Lung (tissue), 13 donors: Measurements from ENCODE around the gene FIS1. TPM values are rescaled to one million over a fixed set of nuclear protein-coding genes. Genes with fewer than 3 reads are reported as not detected.

ENCODE experiments used
- ATAC-seq: fragments of 200-7000 bp; cut with Tn5 transposase; one replicate; pipeline ENCODE4 v1.9.1; 2020; ENCODE audit warnings: moderate number of reproducible peaks; ENCODE audit not compliant: insufficient read depth, low FRiP score
- DNase-seq, 3 donors: peaks; one replicate each; pipeline ENCODE4 v3.0.0-alpha.2; 2013 to 2017
- H3K27ac ChIP-seq, 2 donors: one replicate each; pipeline ENCODE4 v1.5.1; 2013; ENCODE audit warnings: mild to moderate bottlenecking in 2 of 2, moderate library complexity in 2 of 2, control low read depth in 1 of 2, inconsistent platforms in 1 of 2, low read depth in 1 of 2, low read length in 1 of 2
- H3K27me3 ChIP-seq, 3 donors: one replicate each; pipeline ENCODE4 v1.5.1; 2013; ENCODE audit warnings: low read length in 2 of 3; ENCODE audit not compliant: control insufficient read depth in 3 of 3, insufficient read depth in 3 of 3
- H3K36me3 ChIP-seq, 4 donors: one replicate each; pipeline ENCODE4 v1.5.1; 2013; ENCODE audit warnings: low read length in 4 of 4, mild to moderate bottlenecking in 1 of 4, moderate library complexity in 1 of 4; ENCODE audit not compliant: control insufficient read depth in 4 of 4, insufficient read depth in 4 of 4
- H3K4me1 ChIP-seq, 5 donors: one replicate each; pipeline ENCODE4 v1.5.1; 2013; ENCODE audit warnings: low read length in 5 of 5, mild to moderate bottlenecking in 2 of 5, moderate library complexity in 1 of 5; ENCODE audit not compliant: control insufficient read depth in 5 of 5, insufficient read depth in 5 of 5
- H3K4me3 ChIP-seq: one replicate; pipeline ENCODE4 v1.5.1; 2013; ENCODE audit warnings: mild to moderate bottlenecking, control low read depth, moderate library complexity
- H3K9ac ChIP-seq, 2 donors: one replicate each; pipeline ENCODE4 v1.5.1; 2013; ENCODE audit warnings: low read length in 2 of 2, control low read depth in 1 of 2; ENCODE audit not compliant: insufficient read depth in 1 of 2
- H3K9me3 ChIP-seq, 4 donors: one replicate each; pipeline ENCODE4 v1.5.1; 2013; ENCODE audit warnings: low read length in 3 of 4, mild to moderate bottlenecking in 1 of 4, moderate library complexity in 1 of 4; ENCODE audit not compliant: control insufficient read depth in 4 of 4, insufficient read depth in 3 of 4
- WGBS, 2 donors: extraction: QIAGEN DNeasy Blood & Tissue Kit; methylation state at CpG; one replicate each; pipeline ENCODE4 v1.1.7; 2013; 5-methylcytosine and 5-hydroxymethylcytosine counted together
- polyA plus RNA-seq, 2 donors: library from polyadenylated mRNA; stranded (reverse); fragments of 200-250 nt; gene quantifications; one replicate each; pipeline ENCODE4 v1.2.1, GENCODE V29; 2013
- small RNA-seq: library from RNA; depleted of rRNA; stranded (forward); fragments of <200 nt; gene quantifications from one replicate; pipeline ENCODE3, GENCODE V24; 2014; ENCODE audit warnings: low replicate concordance
- total RNA-seq, 2 donors: library from RNA; depleted of rRNA in 1 of 2; stranded (reverse); fragments of >200 nt in 1 of 2; gene quantifications; one replicate each; pipeline ENCODE4 v1.2.1, GENCODE V29; 2014 to 2021
- TF ChIP-seq, protein P1 (sequence below): IDR thresholded peaks from 2 replicates; pipeline ENCODE4 v1.5.1; 2012; ENCODE audit warnings: mild to moderate bottlenecking; ENCODE audit errors: control extremely low read depth, extremely low read depth
- donor health status: control.
- donor health status: control.
- donor health status: Bipolar disorder and iron deficiency.
- donor health status: healthy.
- donor health status: DM: yes; HTN: yes; CAD: no.

FIS1 gene
- total and polyA plus RNA-seq, 4 donors: 109 to 235 (median 159) TPM

DNA sequence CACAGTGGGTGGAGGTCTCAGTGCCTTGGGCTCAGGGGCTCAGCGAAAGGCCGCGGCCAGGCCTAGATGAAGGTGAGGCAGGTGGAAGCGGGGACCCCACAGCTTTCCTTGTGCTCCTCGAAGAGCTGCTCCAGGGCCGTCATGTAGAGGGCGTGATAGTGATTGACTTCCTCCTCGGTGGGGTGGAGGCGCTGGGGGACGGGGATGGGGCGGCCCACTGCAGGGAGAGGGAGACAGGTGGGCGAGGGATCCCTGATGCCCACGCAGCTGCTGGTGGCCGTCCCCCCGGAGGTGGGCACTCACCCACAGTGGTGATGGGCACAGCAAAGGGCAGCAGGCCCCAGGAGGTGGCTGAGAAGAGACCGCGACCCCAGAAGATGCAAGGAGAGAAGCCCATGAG is 49.0 kb downstream of the FIS1 start:
- TF ChIP-seq, protein P1, sequence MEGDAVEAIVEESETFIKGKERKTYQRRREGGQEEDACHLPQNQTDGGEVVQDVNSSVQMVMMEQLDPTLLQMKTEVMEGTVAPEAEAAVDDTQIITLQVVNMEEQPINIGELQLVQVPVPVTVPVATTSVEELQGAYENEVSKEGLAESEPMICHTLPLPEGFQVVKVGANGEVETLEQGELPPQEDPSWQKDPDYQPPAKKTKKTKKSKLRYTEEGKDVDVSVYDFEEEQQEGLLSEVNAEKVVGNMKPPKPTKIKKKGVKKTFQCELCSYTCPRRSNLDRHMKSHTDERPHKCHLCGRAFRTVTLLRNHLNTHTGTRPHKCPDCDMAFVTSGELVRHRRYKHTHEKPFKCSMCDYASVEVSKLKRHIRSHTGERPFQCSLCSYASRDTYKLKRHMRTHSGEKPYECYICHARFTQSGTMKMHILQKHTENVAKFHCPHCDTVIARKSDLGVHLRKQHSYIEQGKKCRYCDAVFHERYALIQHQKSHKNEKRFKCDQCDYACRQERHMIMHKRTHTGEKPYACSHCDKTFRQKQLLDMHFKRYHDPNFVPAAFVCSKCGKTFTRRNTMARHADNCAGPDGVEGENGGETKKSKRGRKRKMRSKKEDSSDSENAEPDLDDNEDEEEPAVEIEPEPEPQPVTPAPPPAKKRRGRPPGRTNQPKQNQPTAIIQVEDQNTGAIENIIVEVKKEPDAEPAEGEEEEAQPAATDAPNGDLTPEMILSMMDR: no peak
- Histone ChIP-seq H3K4me3 (no peak overlapping the region), H3K27ac (no peak overlapping the region), H3K36me3 (no peaks in the 10 kb centered on the region), H3K4me1 (no peaks in the 10 kb centered on the region), H3K9me3 (no peaks in the 10 kb centered on the region), H3K27me3 (peaks cover 0 to 11% (median 9%) of the 10 kb centered on the region in 3 donors), H3K9ac (no peak overlapping the region)
- 85% methylated on average over 17 of the region's 17 CpGs for WGBS, 2 donors
- ATAC-seq (no peak), DNase-seq (no peak)

Small RNAs within 50 kb of the gene (small RNA-seq; reads per million reads assigned to genes)
- gene RNU6-1104P: not detected

Other genes with a start within 250 kb of the FIS1 start
- not detected for gene MUC17, start 225.0 kb downstream of the FIS1 start, total RNA-seq
- not detected for gene MUC17, start 225.0 kb downstream of the FIS1 start, polyA plus RNA-seq
- gene TRIM56, start 159.6 kb downstream of the FIS1 start, total RNA-seq: 10 to 100 TPM; 32.6 to 56.6 TPM
- 10 to 100 TPM; 14.4 to 15.7 TPM for gene TRIM56, start 159.6 kb downstream of the FIS1 start, polyA plus RNA-seq
- 10 to 100 TPM; 18.6 to 55.4 TPM for gene SERPINE1, start 118.0 kb downstream of the FIS1 start, total RNA-seq
- gene SERPINE1, start 118.0 kb downstream of the FIS1 start, polyA plus RNA-seq: 100 to 1,000 TPM in 1 of 2 donors, 10 to 100 TPM in 1; 12.4 to 436 TPM
- gene AP1S1, start 90.6 kb downstream of the FIS1 start, total RNA-seq: 10 to 100 TPM; 42.7 to 74.7 TPM
- gene AP1S1, start 90.6 kb downstream of the FIS1 start, polyA plus RNA-seq: 10 to 100 TPM; 54.9 to 66.9 TPM
- 1 to 10 TPM in 1 of 2 donors, under 1 TPM in 1; 0.55 to 1.4 TPM for gene VGF, start 79.5 kb downstream of the FIS1 start, total RNA-seq
- gene VGF, start 79.5 kb downstream of the FIS1 start, polyA plus RNA-seq: under 1 TPM; 0.08 to 0.29 TPM
- gene NAT16, start 64.8 kb downstream of the FIS1 start, total RNA-seq: not detected
- gene NAT16, start 64.8 kb downstream of the FIS1 start, polyA plus RNA-seq: under 1 TPM in 1 of 2 donors, not detected in 1; 0.01 TPM
- gene MOGAT3, start 44.0 kb downstream of the FIS1 start, total RNA-seq: not detected
- gene MOGAT3, start 44.0 kb downstream of the FIS1 start, polyA plus RNA-seq: not detected
- gene PLOD3, start 27.5 kb downstream of the FIS1 start, total RNA-seq: 100 to 1,000 TPM in 1 of 2 donors, 10 to 100 TPM in 1; 38.9 to 104 TPM
- 10 to 100 TPM; 51.2 to 65.2 TPM for gene PLOD3, start 27.5 kb downstream of the FIS1 start, polyA plus RNA-seq
- 10 to 100 TPM; 49.2 to 72.3 TPM for gene ZNHIT1, start 26.9 kb downstream of the FIS1 start, total RNA-seq
- 100 to 1,000 TPM in 1 of 2 donors, 10 to 100 TPM in 1; 69.4 to 167 TPM for gene ZNHIT1, start 26.9 kb downstream of the FIS1 start, polyA plus RNA-seq
- gene CLDN15, start 7.3 kb downstream of the FIS1 start, total RNA-seq: 1 to 10 TPM; 5.2 to 7.3 TPM
- 1 to 10 TPM; 5.9 to 8.0 TPM for gene CLDN15, start 7.3 kb downstream of the FIS1 start, polyA plus RNA-seq
- gene IFT22, start 76.7 kb upstream of the FIS1 start, total RNA-seq: 10 to 100 TPM; 37.8 to 44.7 TPM
- 10 to 100 TPM; 23.6 to 30.1 TPM for gene IFT22, start 76.7 kb upstream of the FIS1 start, polyA plus RNA-seq
- 1 to 10 TPM in 1 of 2 donors, under 1 TPM in 1; 0.25 to 4.7 TPM for gene COL26A1, start 117.8 kb upstream of the FIS1 start, total RNA-seq
- gene COL26A1, start 117.8 kb upstream of the FIS1 start, polyA plus RNA-seq: under 1 TPM; 0.05 to 0.31 TPM